HG03457 (cell line): ENCODE results near the gene RAPGEF4.

Source experiments
- ATAC-seq: cut with Tn5 transposase; IDR thresholded peaks from one replicate; pipeline ENCODE4 v1.9.1; 2021; ENCODE audit warnings: moderate number of reproducible peaks; ENCODE audit not compliant: unreplicated experiment

RAPGEF4 gene

GRCh38 chr2:172856606-172857005 lies 121.0 kb downstream of the RAPGEF4 start:
- no peak for ATAC-seq

- ATAC-seq = no peak
Observed at GRCh38 chr2:172858473-172858745, 122.8 kb downstream of the RAPGEF4 start.

GRCh38 chr2:172859581-172860335 lies 124.1 kb downstream of the RAPGEF4 start:
- no peak for ATAC-seq

- ATAC-seq = no peak
Observed at GRCh38 chr2:172860336-172860707, 124.7 kb downstream of the RAPGEF4 start.

GRCh38 chr2:172861098-172861497 lies 125.5 kb downstream of the RAPGEF4 start:
- ATAC-seq = no peak

GRCh38 chr2:172861656-172862476 lies 126.2 kb downstream of the RAPGEF4 start:
- ATAC-seq = no peak

GRCh38 chr2:172863341-172863740 lies 127.7 kb downstream of the RAPGEF4 start:
- no peak for ATAC-seq

GRCh38 chr2:172864182-172864581 lies 128.5 kb downstream of the RAPGEF4 start:
- ATAC-seq = no peak

- ATAC-seq = no peak
Observed at GRCh38 chr2:172865422-172865821, 129.8 kb downstream of the RAPGEF4 start.

GRCh38 chr2:172869861-172870260 lies 134.2 kb downstream of the RAPGEF4 start:
- no peak for ATAC-seq

GRCh38 chr2:172870396-172870795 lies 134.8 kb downstream of the RAPGEF4 start:
- no peak for ATAC-seq

- no peak for ATAC-seq
Observed at GRCh38 chr2:172877826-172878225, 142.2 kb downstream of the RAPGEF4 start.

- no peak for ATAC-seq
Observed at GRCh38 chr2:172878260-172878659, 142.6 kb downstream of the RAPGEF4 start.

GRCh38 chr2:172884336-172884735 lies 148.7 kb downstream of the RAPGEF4 start:
- no peak for ATAC-seq

- ATAC-seq = no peak
Observed at GRCh38 chr2:172885996-172886395, 150.4 kb downstream of the RAPGEF4 start.

GRCh38 chr2:172887280-172887679 lies 151.6 kb downstream of the RAPGEF4 start:
- ATAC-seq = no peak

GRCh38 chr2:172888714-172889669 lies 153.3 kb downstream of the RAPGEF4 start:
- ATAC-seq = no peak

- no peak for ATAC-seq
Observed at GRCh38 chr2:172889768-172890430, 154.3 kb downstream of the RAPGEF4 start.

GRCh38 chr2:172893111-172893510 lies 157.5 kb downstream of the RAPGEF4 start:
- ATAC-seq = no peak

GRCh38 chr2:172893671-172894070 lies 158.0 kb downstream of the RAPGEF4 start:
- ATAC-seq = no peak
